ENCODE results near the gene TMEM179.

TMEM179 gene

GRCh38 chr14:104596927-104597351 is 7.6 kb downstream of the TMEM179 start:
- H4K20me1 ChIP-seq (ENCODE audit: low read depth, low read length) = no peaks in the 10 kb centered on the region
- H3K4me2 ChIP-seq (ENCODE audit: low read depth, low read length, poor library complexity, severe bottlenecking) = no peak overlapping the region
- H3K79me2 ChIP-seq (ENCODE audit: insufficient read depth, low read length) = no peaks in the 10 kb centered on the region
- no peak overlapping the region for H3K9ac ChIP-seq (ENCODE audit: low read length)
- no peaks in the 10 kb centered on the region for H3F3A ChIP-seq (ENCODE audit: insufficient read depth)
- H3K4me3 ChIP-seq (ENCODE audit: insufficient read depth, low read length, poor library complexity, severe bottlenecking) = no peak overlapping the region
- no peak overlapping the region for H2AFZ ChIP-seq (ENCODE audit: low read depth, low read length, severe bottlenecking)
- H3K36me3 ChIP-seq (ENCODE audit: low read length) = no peaks in the 10 kb centered on the region
- H3K9me2 ChIP-seq (replicated peaks; ENCODE audit: insufficient read depth, low read length) = no peaks in the 10 kb centered on the region
- H3K27ac ChIP-seq (ENCODE audit: low read depth, low read length) = no peak overlapping the region
- no peaks in the 10 kb centered on the region for H3K27me3 ChIP-seq (ENCODE audit: low read length)
- no peak for TF ChIP-seq EZH2phosphoT487 (conservative IDR thresholded peaks at IDR 0.05; ENCODE audit: low read length)
- TF ChIP-seq, protein P1, sequence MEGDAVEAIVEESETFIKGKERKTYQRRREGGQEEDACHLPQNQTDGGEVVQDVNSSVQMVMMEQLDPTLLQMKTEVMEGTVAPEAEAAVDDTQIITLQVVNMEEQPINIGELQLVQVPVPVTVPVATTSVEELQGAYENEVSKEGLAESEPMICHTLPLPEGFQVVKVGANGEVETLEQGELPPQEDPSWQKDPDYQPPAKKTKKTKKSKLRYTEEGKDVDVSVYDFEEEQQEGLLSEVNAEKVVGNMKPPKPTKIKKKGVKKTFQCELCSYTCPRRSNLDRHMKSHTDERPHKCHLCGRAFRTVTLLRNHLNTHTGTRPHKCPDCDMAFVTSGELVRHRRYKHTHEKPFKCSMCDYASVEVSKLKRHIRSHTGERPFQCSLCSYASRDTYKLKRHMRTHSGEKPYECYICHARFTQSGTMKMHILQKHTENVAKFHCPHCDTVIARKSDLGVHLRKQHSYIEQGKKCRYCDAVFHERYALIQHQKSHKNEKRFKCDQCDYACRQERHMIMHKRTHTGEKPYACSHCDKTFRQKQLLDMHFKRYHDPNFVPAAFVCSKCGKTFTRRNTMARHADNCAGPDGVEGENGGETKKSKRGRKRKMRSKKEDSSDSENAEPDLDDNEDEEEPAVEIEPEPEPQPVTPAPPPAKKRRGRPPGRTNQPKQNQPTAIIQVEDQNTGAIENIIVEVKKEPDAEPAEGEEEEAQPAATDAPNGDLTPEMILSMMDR (IDR thresholded peaks at IDR 0.05; ENCODE audit: insufficient read depth, low read length, poor library complexity, severe bottlenecking) = no peak
- H3K9me3 ChIP-seq (ENCODE audit: insufficient read depth, low read length) = no peaks in the 10 kb centered on the region

DNA sequence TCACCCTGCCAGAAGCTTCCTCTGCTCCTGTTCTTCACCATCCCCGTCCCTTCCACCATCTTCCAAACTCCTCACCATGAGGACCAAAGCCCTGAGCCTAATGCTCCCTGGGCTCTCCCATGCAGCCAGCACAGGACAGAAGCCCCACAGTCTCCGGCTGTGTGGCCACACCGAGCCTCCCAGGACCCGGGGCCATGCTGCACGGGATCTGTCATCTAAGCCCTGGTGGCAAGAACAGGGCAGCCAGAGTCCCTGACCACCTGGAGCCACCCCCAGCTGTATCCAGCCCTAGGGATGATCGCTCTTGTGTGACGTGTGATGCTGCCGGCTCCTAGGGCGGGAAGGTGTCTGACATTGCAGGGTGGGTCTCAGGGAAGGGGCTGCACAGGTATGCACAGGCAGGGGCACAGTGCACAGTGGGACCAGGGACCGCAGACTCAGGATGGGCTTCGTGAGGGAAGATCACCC is 8.1 kb downstream of the TMEM179 start:
- H3F3A ChIP-seq (ENCODE audit: insufficient read depth) = no peaks in the 10 kb centered on the region
- TF ChIP-seq, protein P1 (IDR thresholded peaks at IDR 0.05; ENCODE audit: insufficient read depth, low read length, poor library complexity, severe bottlenecking) = no peak
- TF ChIP-seq EZH2phosphoT487 (conservative IDR thresholded peaks at IDR 0.05; ENCODE audit: low read length) = no peak

GRCh38 chr14:104595911-104596450 is 8.6 kb downstream of the TMEM179 start:
- H2AFZ ChIP-seq (ENCODE audit: low read depth, low read length, severe bottlenecking) = no peak overlapping the region
- H3K9ac ChIP-seq (ENCODE audit: low read length) = no peak overlapping the region
- TF ChIP-seq, protein P1 (IDR thresholded peaks at IDR 0.05; ENCODE audit: insufficient read depth, low read length, poor library complexity, severe bottlenecking) = no peak
- TF ChIP-seq EZH2phosphoT487 (conservative IDR thresholded peaks at IDR 0.05; ENCODE audit: low read length) = no peak
- no peaks in the 10 kb centered on the region for H3F3A ChIP-seq (ENCODE audit: insufficient read depth)
- H3K27me3 ChIP-seq (ENCODE audit: low read length) = no peaks in the 10 kb centered on the region
- no peaks in the 10 kb centered on the region for H3K79me2 ChIP-seq (ENCODE audit: insufficient read depth, low read length)
- no peaks in the 10 kb centered on the region for H4K20me1 ChIP-seq (ENCODE audit: low read depth, low read length)
- H3K4me2 ChIP-seq (ENCODE audit: low read depth, low read length, poor library complexity, severe bottlenecking) = no peak overlapping the region
- no peaks in the 10 kb centered on the region for H3K9me3 ChIP-seq (ENCODE audit: insufficient read depth, low read length)
- no peaks in the 10 kb centered on the region for H3K9me2 ChIP-seq (replicated peaks; ENCODE audit: insufficient read depth, low read length)
- no peak overlapping the region for H3K4me3 ChIP-seq (ENCODE audit: insufficient read depth, low read length, poor library complexity, severe bottlenecking)
- H3K36me3 ChIP-seq (ENCODE audit: low read length) = no peaks in the 10 kb centered on the region
- no peak overlapping the region for H3K27ac ChIP-seq (ENCODE audit: low read depth, low read length)

More for the DNA sequence above, 8.1 kb downstream of the TMEM179 start:
- Histone ChIP-seq H2AFZ (ENCODE audit: low read depth, low read length, severe bottlenecking) (no peak overlapping the region), H3K9me2 (replicated peaks; ENCODE audit: insufficient read depth, low read length) (no peaks in the 10 kb centered on the region), H4K20me1 (ENCODE audit: low read depth, low read length) (no peaks in the 10 kb centered on the region), H3K9ac (ENCODE audit: low read length) (no peak overlapping the region), H3K27me3 (ENCODE audit: low read length) (no peaks in the 10 kb centered on the region), H3K36me3 (ENCODE audit: low read length) (no peaks in the 10 kb centered on the region), H3K27ac (ENCODE audit: low read depth, low read length) (no peak overlapping the region), H3K9me3 (ENCODE audit: insufficient read depth, low read length) (no peaks in the 10 kb centered on the region), H3K4me2 (ENCODE audit: low read depth, low read length, poor library complexity, severe bottlenecking) (no peak overlapping the region), H3K79me2 (ENCODE audit: insufficient read depth, low read length) (no peaks in the 10 kb centered on the region), H3K4me3 (ENCODE audit: insufficient read depth, low read length, poor library complexity, severe bottlenecking) (no peak overlapping the region)

Data from SU-DHL-6 (cell line).